A673 (cell line): ENCODE results near the gene VWA5B2.

Source experiments
- CTCF ChIP-seq: fragments of 300-800, 200-600 bp; sonication (generic); conservative IDR thresholded peaks from 2 replicates; pipeline ENCODE4 v1.5.1; 2017; ENCODE audit warnings: low read depth, mild to moderate bottlenecking, antibody characterized with exemption, low read length, moderate library complexity, mixed read lengths
- EZH2 ChIP-seq: fragments of 200-600 bp; sonication (generic); IDR thresholded peaks from 2 replicates; pipeline ENCODE4 v1.6.1; 2017; ENCODE audit warnings: borderline replicate concordance, low read depth, mild to moderate bottlenecking, mixed read lengths, antibody characterized with exemption, low read length; ENCODE audit not compliant: poor library complexity, severe bottlenecking

- TF ChIP-seq CTCF = no peak
- TF ChIP-seq EZH2 = no peak
Measured at GRCh38 chr3:184248454-184249411, 19.3 kb downstream of the VWA5B2 start, which contains the start of gene ALG3.
